D721Med (cell line): ENCODE results near the gene FYTTD1.
A peak's percentile ranks its signal among the peaks of the same experiment; 100 is the strongest.
"Not testable (repeated sequence)": the region's sequence is repeated elsewhere in the genome, so short reads cannot be mapped to it uniquely, and the experiment has no call there.

Experiments
- DNase-seq: peaks from one replicate; pipeline ENCODE4 v3.0.0; 2011; ENCODE audit warnings: low spot score; ENCODE audit not compliant: insufficient read length
- FAIRE-seq: peaks from 2 replicates; lab custom pipeline; 2011; peaks lifted over from hg19 to GRCh38; lab: Jason Lieb, UNC
- CTCF ChIP-seq: IDR thresholded peaks from 2 replicates; pipeline ENCODE4 v1.5.1; 2012; ENCODE audit warnings: mild to moderate bottlenecking, control low read depth; ENCODE audit not compliant: insufficient read depth; ENCODE audit errors: missing control alignments

Gene FYTTD1

GRCh38 chr3:197749601-197750395 lies at the start of gene FYTTD1:
Gene FYTTD1, plus strand, starts transcription at chr3:197749883. Its CDS starts 89 bp downstream, at chr3:197749972.
- no peak for FAIRE-seq
- DNase-seq, result peak; percentile 69
- TF ChIP-seq CTCF, result peak; percentile 45

- no peak for FAIRE-seq
- DNase-seq, result no peak
- no peak for TF ChIP-seq CTCF
Observed at GRCh38 chr3:197700095-197700494, 49.6 kb upstream of the FYTTD1 start.

GRCh38 chr3:197701841-197702240 lies 47.8 kb upstream of the FYTTD1 start:
- DNase-seq (no peak), FAIRE-seq (no peak)
- TF ChIP-seq CTCF, result no peak

- no peak for DNase-seq
- TF ChIP-seq CTCF, result no peak
- no peak for FAIRE-seq
Observed at GRCh38 chr3:197706658-197707057, 43.0 kb upstream of the FYTTD1 start.

- TF ChIP-seq CTCF, result no peak
- no peak for FAIRE-seq
- no peak for DNase-seq
Observed at GRCh38 chr3:197709135-197709534, 40.5 kb upstream of the FYTTD1 start.

- FAIRE-seq, result not testable (repeated sequence)
Observed at GRCh38 chr3:197710965-197711364, 38.7 kb upstream of the FYTTD1 start.

GRCh38 chr3:197711973-197712707 lies 37.5 kb upstream of the FYTTD1 start:
- FAIRE-seq (no peak), DNase-seq (no peak)
- no peak for TF ChIP-seq CTCF

More at GRCh38 chr3:197710965-197711364, 38.7 kb upstream of the FYTTD1 start:
- DNase-seq, result not testable (repeated sequence)
